GM18498 (cell line): ENCODE results near the gene NSMF.
"Not testable (repeated sequence)": the region's sequence is repeated elsewhere in the genome, so short reads cannot be mapped to it uniquely, and the experiment has no call there.

ENCODE experiments used
- ATAC-seq: cut with Tn5 transposase; IDR thresholded peaks from one replicate; pipeline ENCODE4 v1.9.1; 2021; ENCODE audit warnings: mild to moderate bottlenecking, moderate library complexity; ENCODE audit not compliant: unreplicated experiment

NSMF gene

GRCh38 chr9:137417161-137418021, 41.7 kb downstream of the NSMF start:
- ATAC-seq = no peak

DNA sequence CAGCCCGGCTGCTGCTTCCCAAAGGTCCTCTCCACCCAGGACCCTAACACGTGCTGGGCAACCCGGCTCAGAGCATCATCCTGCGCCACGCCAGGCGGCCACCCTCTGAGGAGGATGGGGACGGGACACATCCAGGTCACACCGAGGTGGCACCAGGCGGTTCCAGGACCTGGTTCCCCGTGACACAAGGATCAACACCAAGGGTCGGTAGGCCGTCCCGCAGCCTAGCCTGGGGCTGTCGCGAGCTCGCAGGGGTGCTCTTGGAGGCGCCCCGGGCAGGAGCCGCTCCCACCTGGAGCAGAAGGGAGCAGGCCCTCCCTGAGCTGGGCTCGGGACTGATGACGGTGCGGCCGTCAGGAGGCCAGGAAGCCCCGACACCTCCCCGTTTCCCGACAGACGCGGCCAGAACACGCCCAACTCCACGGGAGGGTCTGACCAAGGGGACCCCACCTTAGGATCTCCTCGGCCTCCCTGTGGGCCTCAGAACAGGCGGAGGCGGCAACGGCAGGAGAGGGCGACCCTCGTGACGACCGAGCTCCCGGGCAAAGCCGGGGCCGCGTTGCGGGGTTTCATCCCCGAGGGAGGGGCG, 42.5 kb downstream of the NSMF start:
- no peak for ATAC-seq

- ATAC-seq = no peak
Measured at GRCh38 chr9:137416006-137416562, 43.0 kb downstream of the NSMF start.

- ATAC-seq = no peak
Measured at GRCh38 chr9:137415451-137415850, 43.7 kb downstream of the NSMF start.

DNA sequence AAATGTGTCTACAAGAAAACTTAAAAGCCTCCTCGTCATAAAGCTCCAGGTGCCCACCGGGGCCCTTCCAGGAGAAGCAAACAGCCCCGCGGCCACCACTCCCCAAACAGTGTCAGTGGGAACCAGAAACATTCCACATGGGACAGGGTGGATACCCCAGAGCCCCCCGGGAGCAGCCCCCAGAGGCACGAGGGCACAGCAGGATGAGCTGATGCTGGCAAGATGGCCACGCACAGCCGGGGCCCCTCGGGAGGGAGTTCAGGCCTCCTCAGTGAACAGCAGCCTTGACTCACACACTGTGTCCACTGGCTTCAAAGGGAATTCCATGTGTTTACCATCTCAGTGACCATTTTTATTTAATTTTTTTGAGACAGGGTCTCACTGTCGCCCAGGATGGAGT, 46.7 kb downstream of the NSMF start:
- ATAC-seq = no peak

DNA sequence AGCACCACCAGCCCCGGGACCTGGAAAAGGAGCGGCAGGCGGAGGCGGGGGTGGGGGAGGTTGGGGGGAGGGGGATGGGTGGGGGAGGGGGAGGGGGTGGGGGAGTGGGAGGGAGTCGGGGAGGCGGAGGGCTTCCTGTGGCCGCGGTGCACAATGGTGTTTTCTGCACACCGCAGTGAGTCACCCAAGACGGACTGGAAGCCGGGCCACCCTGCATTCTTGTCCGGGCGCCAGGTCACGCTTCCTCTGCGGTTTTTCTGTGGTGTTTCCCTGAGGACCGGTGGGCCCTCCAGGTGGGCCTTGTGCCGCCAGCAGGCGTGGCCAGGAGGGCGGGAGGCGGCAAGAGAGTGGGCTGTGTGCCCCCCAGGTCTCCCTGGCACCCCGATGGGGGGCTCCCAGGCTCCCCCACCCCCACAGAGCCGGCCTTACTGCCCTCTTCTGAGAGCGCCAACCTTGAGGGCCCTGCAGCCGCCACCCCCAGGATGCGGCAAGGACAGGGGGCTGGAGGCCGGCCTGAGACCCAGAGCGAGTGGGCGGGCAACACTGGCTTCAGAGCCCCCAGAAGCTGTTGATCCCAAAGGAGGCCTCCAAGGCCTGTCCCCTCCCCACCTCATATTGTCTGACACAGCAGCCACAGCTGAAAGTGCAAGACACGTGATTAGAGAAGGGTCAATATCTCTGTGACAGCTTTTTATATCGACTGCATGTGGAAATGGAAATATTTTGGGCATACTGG, 47.3 kb downstream of the NSMF start:
- ATAC-seq = no peak

DNA sequence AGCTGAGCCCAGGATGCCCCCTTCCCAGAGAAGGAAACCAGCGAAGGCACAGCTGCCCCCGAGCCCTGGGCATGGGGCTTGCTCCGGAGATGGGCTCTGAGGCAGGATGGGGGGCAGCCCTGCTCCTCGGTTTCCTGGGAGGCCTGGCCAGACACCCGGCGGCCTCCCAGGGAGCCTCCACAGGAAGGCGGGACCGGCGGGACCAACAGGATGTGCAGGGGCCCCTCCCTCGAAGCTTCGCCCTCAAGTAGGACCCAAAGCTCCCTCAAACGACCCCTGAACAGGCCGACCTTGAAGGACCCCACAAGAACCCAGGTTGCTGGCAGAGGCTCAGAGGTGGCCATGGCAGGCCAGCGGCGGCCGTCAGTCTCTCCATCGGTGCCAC, 47.9 kb downstream of the NSMF start:
- ATAC-seq = no peak

DNA sequence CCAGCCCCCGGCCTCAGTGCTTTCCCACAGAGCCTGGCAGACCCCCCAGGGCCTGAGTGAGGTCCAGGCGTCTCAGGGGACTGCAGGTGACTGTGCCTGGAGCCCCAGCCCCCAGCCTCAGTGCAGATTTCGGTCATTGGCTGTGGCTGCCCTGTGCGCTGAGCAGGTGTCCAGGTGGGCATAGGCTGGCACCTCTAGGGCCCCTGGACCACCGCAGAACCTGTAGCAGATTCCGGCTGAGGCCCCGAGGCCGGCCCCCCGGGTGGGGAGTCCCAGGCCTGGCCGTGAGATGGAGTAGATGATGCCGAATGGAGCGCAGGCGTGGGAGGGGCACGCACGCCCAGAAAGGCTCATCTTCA, 48.3 kb downstream of the NSMF start:
- no peak for ATAC-seq

- not testable (repeated sequence) for ATAC-seq
Measured at GRCh38 chr9:137410236-137410890, 48.8 kb downstream of the NSMF start.

DNA sequence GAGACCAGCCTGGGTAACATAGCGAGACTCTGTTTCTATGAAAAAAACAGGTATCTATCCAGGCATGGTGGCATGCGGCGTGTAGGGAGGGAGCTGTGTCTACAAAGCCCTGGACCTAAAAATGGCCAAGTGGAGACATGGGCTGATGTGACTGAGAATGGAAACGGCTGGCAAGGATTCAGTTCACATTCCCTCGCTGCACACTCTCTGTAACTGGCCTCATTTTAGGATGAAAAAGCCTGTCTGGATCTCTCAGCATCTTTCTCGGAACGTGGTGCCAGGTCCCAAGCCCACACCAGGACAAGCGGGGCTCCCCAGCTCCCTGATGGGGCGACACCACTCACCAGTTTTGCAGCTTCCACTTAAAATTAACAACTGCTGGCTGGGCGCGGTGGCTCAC, 49.6 kb downstream of the NSMF start:
- ATAC-seq = no peak

DNA sequence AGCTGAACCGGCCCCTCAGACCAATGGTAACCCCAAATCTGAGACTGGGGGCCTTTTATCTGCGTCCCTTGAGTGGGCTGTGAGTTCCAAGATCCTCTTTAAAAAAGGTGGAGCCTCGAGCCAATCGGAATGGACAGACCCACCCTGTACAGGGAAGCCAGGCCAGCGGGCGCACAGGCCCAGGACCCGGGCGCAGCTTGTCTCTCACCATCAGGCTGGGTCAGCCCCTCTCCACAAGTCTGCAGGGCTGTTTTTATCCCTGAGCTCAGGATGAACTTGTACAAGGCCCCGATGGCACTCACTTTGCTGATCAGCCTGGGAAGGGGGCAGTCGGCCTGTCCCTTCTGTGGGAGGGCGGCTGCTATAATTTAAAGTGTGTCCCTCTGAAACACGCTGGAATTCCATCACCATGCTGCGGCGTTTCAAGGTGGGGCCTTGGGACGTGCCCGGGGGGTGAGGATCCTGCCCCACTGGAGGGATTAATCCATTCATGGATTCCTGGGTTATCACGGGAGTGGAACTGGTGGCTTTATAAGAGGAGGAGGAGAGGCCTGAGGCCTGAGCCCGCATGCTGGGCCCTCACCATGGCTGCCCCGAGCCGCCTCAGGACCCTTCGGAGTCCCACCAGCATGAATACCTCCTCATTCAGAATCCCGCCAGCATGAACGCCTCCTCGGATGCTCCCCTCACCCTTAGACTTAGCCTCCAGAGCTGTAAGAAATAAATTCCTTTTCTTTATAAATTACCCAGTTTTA, 50.3 kb downstream of the NSMF start:
- no peak for ATAC-seq

DNA sequence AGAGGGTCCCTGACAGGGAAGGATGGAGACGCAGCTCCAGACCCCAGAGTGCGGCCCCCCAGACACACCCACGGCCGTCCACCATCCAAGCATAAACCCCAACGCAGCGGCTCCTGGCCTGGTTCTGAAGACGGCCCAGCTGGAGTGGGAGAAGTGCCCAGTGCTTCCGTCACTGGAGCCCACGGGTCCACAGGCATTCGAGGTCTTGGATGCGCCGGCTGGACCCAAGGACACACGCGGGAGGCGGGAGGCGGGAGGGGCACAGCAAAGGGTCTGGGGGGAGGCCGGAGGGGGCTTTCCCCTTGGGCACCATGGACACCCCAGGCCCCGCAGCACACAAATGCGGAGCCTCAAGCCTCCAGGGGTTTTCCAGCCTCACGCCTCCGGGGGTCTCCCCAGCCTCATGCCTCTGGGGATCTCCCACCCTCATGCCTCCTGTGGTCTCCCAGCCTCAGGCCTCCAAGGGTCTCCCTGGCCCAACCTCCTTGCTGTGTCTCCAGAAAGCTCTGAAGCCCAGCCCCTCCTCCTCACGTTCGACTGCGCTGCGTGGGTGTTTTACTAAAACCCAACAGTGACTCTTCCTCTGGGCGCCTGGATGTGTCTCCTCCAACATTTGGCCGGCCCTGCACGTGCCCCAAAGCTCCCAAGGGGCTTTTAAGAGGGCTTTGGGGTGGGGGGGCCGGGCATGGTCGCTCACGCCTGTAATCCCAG, 51.4 kb downstream of the NSMF start:
- no peak for ATAC-seq

DNA sequence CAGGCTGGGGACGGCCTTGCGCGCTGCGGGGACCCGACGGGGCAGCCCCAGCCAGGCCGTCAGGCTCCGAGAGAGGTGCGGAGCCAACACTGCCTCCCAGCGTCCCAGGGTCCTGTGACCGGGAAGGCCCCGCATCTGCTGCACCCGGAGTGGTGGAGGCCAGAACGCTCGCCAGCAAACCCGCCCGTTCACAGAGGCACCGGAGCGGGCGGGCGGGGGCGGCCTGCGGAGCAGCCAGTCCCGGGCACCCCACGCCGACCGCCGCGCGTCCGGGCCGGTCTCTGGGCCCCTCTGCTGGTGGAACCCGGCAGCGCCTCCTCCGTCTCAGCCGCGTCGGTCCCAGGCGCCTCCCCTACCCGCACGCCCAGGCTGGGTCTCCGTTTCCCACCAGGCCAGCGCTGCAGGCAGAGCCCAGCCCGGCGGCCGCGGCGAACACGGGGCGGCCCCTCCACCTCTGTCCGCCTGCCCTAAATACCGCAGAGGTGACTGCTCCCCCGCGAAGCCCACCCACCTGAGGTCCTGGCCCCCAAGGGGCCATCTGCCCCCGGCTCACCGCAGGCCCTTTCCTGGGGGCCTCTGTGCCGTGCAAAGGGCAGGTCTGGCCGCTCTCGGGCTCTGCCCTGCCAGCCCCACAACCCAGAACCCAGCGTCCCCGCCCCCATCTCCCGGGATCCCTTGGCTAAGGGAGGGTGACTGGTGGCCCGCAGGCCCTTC, 52.1 kb downstream of the NSMF start:
- peak; percentile 46 for ATAC-seq

DNA sequence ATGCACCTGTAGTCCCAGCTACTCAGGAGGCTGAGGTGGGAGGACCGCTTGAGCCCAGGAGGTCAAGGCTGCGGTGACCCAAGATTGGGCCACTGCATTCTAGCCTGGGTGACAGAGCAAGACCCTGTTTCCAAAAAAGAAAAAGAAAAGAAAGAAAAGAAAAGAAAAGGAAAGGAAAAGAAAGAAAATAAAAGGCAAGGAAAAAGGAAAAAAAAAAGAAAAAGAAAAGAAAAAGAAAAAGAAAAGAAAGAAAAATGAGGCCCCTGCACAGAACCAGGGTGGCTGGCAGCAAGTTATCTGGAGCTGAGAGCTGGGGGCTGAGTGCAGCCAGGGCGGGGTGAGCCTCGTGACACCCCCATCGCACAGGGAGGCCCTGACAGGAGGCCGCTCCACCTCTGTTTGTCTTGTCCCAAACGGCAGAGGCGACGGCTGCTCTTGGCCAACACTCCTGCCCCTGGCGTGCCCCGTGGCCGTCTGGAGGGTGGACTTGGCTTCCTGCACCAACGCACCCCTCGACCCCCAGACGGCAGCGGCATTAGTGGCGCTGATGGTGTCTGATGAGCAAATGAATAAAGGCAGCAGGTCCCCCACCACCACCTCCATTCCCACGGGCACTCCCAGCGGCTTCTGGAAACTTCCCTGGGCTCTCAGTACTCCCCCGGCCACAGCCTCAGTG, 52.9 kb downstream of the NSMF start:
- ATAC-seq = no peak

GRCh38 chr9:137405677-137406081, 53.5 kb downstream of the NSMF start:
- no peak for ATAC-seq

DNA sequence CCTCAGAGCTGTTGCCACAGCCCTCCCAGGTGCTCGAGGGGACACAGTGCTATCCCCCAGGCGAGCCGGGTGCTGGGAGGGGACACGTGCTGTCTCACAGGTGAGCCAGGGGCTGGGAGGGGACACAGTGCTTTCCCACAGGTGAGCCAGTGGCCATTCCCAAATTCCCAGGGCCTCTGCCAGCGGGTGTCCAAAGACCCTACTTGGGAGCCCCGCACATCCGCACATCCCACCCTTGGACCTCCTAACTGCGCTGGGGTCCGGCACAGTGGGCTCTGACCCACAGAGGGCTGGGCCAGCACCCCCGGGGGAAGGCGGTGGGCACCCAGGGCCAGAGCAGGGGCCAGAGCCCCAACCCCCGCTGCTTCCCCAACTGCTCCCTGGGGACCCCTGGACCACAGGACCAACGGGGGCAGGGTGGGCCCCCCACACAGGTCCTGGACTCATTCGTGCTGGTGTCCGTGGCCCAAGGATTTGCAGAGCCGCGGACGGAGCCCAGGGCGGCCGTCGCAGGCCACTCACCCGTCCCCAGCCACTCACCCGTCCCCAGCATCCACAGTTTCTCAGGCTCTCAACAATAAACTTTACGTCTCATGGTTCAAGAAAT, 54.1 kb downstream of the NSMF start:
- no peak for ATAC-seq

GRCh38 chr9:137403269-137403668, 55.9 kb downstream of the NSMF start:
- no peak for ATAC-seq

GRCh38 chr9:137402746-137403145, 56.4 kb downstream of the NSMF start:
- no peak for ATAC-seq
